ENCODE results near the gene TIMM13.

TIMM13 gene

GRCh38 chr19:2376784-2377519 lies 50.4 kb downstream of the TIMM13 start:
- no peak for DNase-seq
